Lower lobe of right lung (tissue), 2 donors: ENCODE data around the gene TH. TPM values are rescaled to one million over a fixed set of nuclear protein-coding genes. Genes with fewer than 3 reads are reported as not detected.

Experiments used
- ATAC-seq, 2 donors: fragments of 200-7000 bp; cut with Tn5 transposase; one replicate each; pipeline ENCODE4 v1.9.1; 2020 to 2022; ENCODE audit warnings: mild to moderate bottlenecking in 2 of 2, moderate library complexity in 2 of 2
- DNase-seq: peaks from one replicate; pipeline ENCODE4 v3.0.0-alpha.2; 2020
- H3K27ac ChIP-seq: fragments of 200-600 bp; one replicate; pipeline ENCODE4 v1.8.0; 2022
- H3K27me3 ChIP-seq: fragments of 200-600 bp; one replicate; pipeline ENCODE4 v1.8.0; 2022; ENCODE audit warnings: low read depth
- H3K36me3 ChIP-seq: fragments of 200-600 bp; one replicate; pipeline ENCODE4 v1.8.0; 2022; ENCODE audit warnings: mild to moderate bottlenecking
- H3K4me1 ChIP-seq: fragments of 200-600 bp; one replicate; pipeline ENCODE4 v1.8.0; 2022
- H3K4me3 ChIP-seq: fragments of 200-600 bp; one replicate; pipeline ENCODE4 v1.8.0; 2022; ENCODE audit warnings: mild to moderate bottlenecking
- H3K9me3 ChIP-seq: fragments of 200-600 bp; one replicate; pipeline ENCODE4 v1.8.0; 2022
- CTCF ChIP-seq: fragments of 200-600 bp; IDR thresholded peaks from one replicate; pipeline ENCODE4 v1.8.0; 2022; ENCODE audit warnings: antibody characterized with exemption, mild to moderate bottlenecking
- intact Hi-C: fragments of 100-400 bp; cut with DNase I; formaldehyde crosslinking; loops from one replicate; pipeline ENCODE4 v1.11.0; 2022
- total RNA-seq: library from RNA; stranded (reverse); fragmentation: NEBNext Ultra II Directional; extraction: Animal tissue kit (Norgen Biotek cat#: 25700); gene quantifications from one replicate; pipeline ENCODE4 v1.2.1, GENCODE V29; 2021
- donor health status: DM: no; HTN: yes; CAD: no; lungs with severe emphysema.

TH gene
- total RNA-seq, 1 donor from 2014 or later = not detected

- intact Hi-C loops = no loop called here
- no peaks in the 10 kb centered on the region for H3K9me3 ChIP-seq
- H3K27ac ChIP-seq = no peak overlapping the region
- DNase-seq (no peak), ATAC-seq (no peak)
- H3K27me3 ChIP-seq = peaks cover 30% of the 10 kb centered on the region
- H3K4me3 ChIP-seq = no peak overlapping the region
- TF ChIP-seq CTCF = no peak
- H3K36me3 ChIP-seq = no peaks in the 10 kb centered on the region
- peaks cover 19% of the 10 kb centered on the region for H3K4me1 ChIP-seq
These were observed 17.1 kb upstream of the TH start for GRCh38 chr11:2188745-2189144.

GRCh38 chr11:2187280-2187707 lies 15.7 kb upstream of the TH start:
- TF ChIP-seq CTCF = no peak
- H3K36me3 ChIP-seq = no peaks in the 10 kb centered on the region
- no peak overlapping the region for H3K27ac ChIP-seq
- intact Hi-C loops = no loop called here
- ATAC-seq (no peak), DNase-seq (no peak)
- no peaks in the 10 kb centered on the region for H3K9me3 ChIP-seq
- H3K4me3 ChIP-seq = no peak overlapping the region
- H3K27me3 ChIP-seq = peaks cover 29% of the 10 kb centered on the region
- peaks cover 19% of the 10 kb centered on the region for H3K4me1 ChIP-seq

GRCh38 chr11:2186669-2187279 lies 15.2 kb upstream of the TH start:
- no peaks in the 10 kb centered on the region for H3K9me3 ChIP-seq
- peak; percentile 47 for TF ChIP-seq CTCF
- peaks cover 34% of the 10 kb centered on the region for H3K27me3 ChIP-seq
- intact Hi-C loops = no loop called here
- DNase-seq (no peak), ATAC-seq (peak in 1 of 2 donors; percentile 69)
- H3K4me3 ChIP-seq = no peak overlapping the region
- peaks cover 18% of the 10 kb centered on the region for H3K4me1 ChIP-seq
- no peak overlapping the region for H3K27ac ChIP-seq
- no peaks in the 10 kb centered on the region for H3K36me3 ChIP-seq

GRCh38 chr11:2185324-2186085 lies 13.9 kb upstream of the TH start:
- TF ChIP-seq CTCF = no peak
- no peak for ATAC-seq
- DNase-seq = no peak
- Histone ChIP-seq H3K9me3 (no peaks in the 10 kb centered on the region), H3K4me1 (peaks cover 5% of the 10 kb centered on the region), H3K36me3 (no peaks in the 10 kb centered on the region), H3K4me3 (no peak overlapping the region), H3K27ac (no peak overlapping the region), H3K27me3 (peaks cover 38% of the 10 kb centered on the region)
- intact Hi-C loops = no loop called here

GRCh38 chr11:2182692-2183474 lies 11.3 kb upstream of the TH start:
- DNase-seq (no peak), ATAC-seq (no peak)
- intact Hi-C loops = no loop called here
- Histone ChIP-seq H3K4me3 (no peak overlapping the region), H3K36me3 (no peaks in the 10 kb centered on the region), H3K9me3 (no peaks in the 10 kb centered on the region), H3K27ac (no peak overlapping the region), H3K27me3 (peaks cover 37% of the 10 kb centered on the region), H3K4me1 (no peaks in the 10 kb centered on the region)
- TF ChIP-seq CTCF = no peak
